Brain microvascular endothelial cell (primary cell): ENCODE results near the gene ABCG2.
"Not testable (repeated sequence)": the region's sequence is repeated elsewhere in the genome, so short reads cannot be mapped to it uniquely, and the experiment has no call there.

Source experiments
- DNase-seq: peaks from one replicate; pipeline ENCODE4 v3.0.0-alpha.2; 2020
- H3K27ac ChIP-seq: fragments of 250-450 bp; sonication (Bioruptor Pico); 2 replicates; pipeline ENCODE4 v1.5.1; 2020; ENCODE audit warnings: mild to moderate bottlenecking, moderate library complexity
- H3K27me3 ChIP-seq: fragments of 250-450 bp; sonication (Bioruptor Pico); replicated peaks from 2 replicates; pipeline ENCODE4 v1.5.1; 2020; ENCODE audit warnings: mild to moderate bottlenecking
- H3K36me3 ChIP-seq: fragments of 250-450 bp; sonication (Bioruptor Pico); replicated peaks from 2 replicates; pipeline ENCODE4 v1.5.1; 2020; ENCODE audit warnings: mild to moderate bottlenecking
- H3K4me3 ChIP-seq: 2 replicates; pipeline ENCODE4 v1.5.1; 2011; ENCODE audit warnings: low read depth, mild to moderate bottlenecking, control low read depth, low read length, moderate library complexity
- in situ Hi-C: cut with HindIII; loops from 2 replicates; pipeline ENCODE4 v1.10.0; 2017; ENCODE audit warnings: low sequenced_read_pairs, low pct_ligation_motif_present
- TF ChIP-seq, protein P1 (sequence below): IDR thresholded peaks from 2 replicates; pipeline ENCODE4 v1.5.1; 2011; ENCODE audit warnings: low read depth, mild to moderate bottlenecking, moderate library complexity, low read length, control low read depth, inconsistent platforms; ENCODE audit errors: missing control alignments

ABCG2 gene

DNA sequence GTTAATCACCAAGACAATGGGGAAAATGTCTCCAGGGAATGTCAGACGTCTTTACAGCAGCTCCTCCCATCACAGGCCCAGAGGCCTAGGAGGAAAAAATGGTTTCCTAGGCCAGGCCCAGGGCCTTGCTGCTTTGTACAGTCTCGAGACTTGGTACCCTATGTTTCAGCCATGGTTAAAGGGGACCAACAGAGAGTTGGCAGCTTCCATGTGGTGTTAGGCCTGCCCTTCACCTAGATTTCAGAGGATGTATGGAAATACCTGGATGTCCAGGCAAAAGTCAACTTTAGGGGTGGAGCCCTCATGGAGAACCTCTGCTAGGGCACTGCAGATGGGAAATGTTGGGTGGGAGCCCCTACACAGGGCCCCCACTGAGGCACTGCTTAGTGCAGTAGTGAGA, 38.5 kb downstream of the ABCG2 start:
- TF ChIP-seq, protein P1, sequence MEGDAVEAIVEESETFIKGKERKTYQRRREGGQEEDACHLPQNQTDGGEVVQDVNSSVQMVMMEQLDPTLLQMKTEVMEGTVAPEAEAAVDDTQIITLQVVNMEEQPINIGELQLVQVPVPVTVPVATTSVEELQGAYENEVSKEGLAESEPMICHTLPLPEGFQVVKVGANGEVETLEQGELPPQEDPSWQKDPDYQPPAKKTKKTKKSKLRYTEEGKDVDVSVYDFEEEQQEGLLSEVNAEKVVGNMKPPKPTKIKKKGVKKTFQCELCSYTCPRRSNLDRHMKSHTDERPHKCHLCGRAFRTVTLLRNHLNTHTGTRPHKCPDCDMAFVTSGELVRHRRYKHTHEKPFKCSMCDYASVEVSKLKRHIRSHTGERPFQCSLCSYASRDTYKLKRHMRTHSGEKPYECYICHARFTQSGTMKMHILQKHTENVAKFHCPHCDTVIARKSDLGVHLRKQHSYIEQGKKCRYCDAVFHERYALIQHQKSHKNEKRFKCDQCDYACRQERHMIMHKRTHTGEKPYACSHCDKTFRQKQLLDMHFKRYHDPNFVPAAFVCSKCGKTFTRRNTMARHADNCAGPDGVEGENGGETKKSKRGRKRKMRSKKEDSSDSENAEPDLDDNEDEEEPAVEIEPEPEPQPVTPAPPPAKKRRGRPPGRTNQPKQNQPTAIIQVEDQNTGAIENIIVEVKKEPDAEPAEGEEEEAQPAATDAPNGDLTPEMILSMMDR: no peak
- in situ Hi-C loops: no loop called here
- H3K27ac ChIP-seq: no peak overlapping the region

DNA sequence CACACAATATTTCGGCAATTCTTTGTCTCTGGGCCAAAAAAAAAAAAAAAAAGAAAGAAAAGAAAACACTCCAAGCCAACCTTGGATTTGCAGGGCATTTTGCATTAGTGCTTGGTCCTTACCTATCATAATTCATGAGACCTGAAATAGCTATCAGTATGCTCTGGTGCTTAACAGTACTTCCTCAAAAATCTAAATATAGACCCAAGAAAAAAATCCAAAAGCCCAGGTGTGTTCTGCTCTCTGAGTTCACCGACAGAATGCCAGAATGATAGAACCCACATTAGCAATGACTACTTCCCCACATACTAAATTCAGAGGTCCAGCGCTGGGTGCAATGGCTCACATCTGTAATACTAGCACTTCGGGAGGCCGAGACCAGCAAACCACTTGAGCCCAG, 42.9 kb downstream of the ABCG2 start:
- in situ Hi-C loops: no loop called here
- no peak for DNase-seq
- TF ChIP-seq, protein P1: no peak

More for the DNA sequence above, 38.5 kb downstream of the ABCG2 start:
- Histone ChIP-seq H3K36me3 (no peaks in the 10 kb centered on the region), H3K4me3 (no peak overlapping the region), H3K27me3 (no peaks in the 10 kb centered on the region)
- DNase-seq: no peak

DNA sequence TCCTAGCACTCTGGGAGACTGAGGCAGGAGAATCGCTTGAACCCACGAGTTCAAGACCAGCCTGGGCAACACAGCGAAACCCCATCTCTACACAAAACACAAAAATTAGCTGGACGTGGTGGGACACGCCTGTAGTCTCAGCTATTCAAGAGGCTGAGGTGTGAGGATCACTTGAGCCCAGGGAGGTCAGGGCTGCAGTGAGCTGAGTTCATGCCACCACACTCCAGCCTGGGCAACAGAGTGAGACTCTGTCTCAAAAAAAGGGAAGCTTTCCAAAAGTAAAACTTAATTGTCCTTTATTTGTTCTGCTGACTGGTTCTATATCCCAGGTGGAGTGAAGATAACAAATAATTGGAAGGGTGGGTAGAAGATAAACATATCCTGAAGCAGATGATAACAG, 45.6 kb downstream of the ABCG2 start:
- H3K27ac ChIP-seq: no peak overlapping the region
- H3K27me3 ChIP-seq: no peaks in the 10 kb centered on the region
- TF ChIP-seq, protein P1: no peak
- H3K36me3 ChIP-seq: no peaks in the 10 kb centered on the region
- in situ Hi-C loops: no loop called here
- DNase-seq: no peak
- no peak overlapping the region for H3K4me3 ChIP-seq

More for the DNA sequence above, 42.9 kb downstream of the ABCG2 start:
- no peaks in the 10 kb centered on the region for H3K36me3 ChIP-seq
- H3K27ac ChIP-seq: no peak overlapping the region
- H3K27me3 ChIP-seq: no peaks in the 10 kb centered on the region
- H3K4me3 ChIP-seq: no peak overlapping the region

DNA sequence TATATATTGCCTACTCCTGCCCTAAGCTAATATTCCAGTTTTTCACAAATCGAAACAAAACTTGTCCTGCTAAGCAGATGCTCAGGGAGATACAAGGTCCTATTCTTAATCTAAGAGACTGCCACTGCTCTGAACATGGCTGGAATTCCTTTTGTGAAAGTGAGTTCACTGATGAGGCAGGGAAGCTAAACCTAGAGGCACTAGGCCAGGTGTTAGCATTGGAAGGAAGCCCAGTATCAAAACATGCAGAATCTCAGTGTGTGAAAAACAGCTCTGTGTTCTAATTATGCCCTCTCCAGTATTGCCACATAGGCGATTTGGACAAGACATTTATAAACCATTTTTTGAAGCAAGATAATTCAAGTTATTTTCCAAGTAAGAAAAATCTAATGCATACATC, 47.6 kb downstream of the ABCG2 start:
- in situ Hi-C loops: no loop called here

DNA sequence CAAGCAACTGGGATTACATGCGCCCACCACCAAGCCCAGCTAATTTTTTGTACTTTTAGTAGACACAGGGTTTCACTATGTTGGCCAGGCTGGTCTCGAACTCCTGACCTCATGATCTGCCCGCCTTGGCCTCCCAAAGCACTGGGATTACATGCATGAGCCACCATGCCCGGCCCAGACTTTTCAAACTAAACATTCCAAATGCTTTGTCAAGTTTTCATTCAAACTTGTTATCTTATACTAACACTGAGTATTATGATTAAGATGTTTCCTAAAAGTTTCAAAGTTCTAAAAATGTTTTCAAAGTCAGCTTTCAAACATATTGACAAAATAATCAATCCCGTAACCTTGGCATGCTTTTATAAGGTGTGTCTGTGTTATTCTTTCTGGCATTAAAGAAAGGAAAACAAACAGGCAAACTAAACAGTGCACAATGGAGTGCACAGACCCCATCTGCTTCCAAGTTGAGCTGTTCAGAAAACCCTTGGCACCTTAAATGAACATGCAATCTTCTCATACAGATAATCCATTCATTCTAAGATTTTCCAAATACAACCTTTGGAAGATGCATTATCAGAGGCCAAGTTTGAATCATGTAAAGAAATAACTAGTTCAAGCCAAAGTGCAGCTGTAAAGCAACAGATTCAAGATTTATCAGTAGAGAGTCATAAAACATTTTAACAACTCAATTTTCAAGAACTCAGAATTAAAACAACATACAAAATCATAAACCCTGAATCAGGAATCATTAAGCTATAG, 49.1 kb downstream of the ABCG2 start:
- TF ChIP-seq, protein P1: no peak
- Histone ChIP-seq H3K27me3 (no peaks in the 10 kb centered on the region), H3K36me3 (no peaks in the 10 kb centered on the region), H3K27ac (no peak overlapping the region), H3K4me3 (no peak overlapping the region)
- in situ Hi-C loops: no loop called here
- DNase-seq: no peak

More for the DNA sequence above, 47.6 kb downstream of the ABCG2 start:
- no peak for DNase-seq
- TF ChIP-seq, protein P1: no peak
- Histone ChIP-seq H3K27me3 (no peaks in the 10 kb centered on the region), H3K36me3 (no peaks in the 10 kb centered on the region), H3K27ac (no peak overlapping the region), H3K4me3 (no peak overlapping the region)

DNA sequence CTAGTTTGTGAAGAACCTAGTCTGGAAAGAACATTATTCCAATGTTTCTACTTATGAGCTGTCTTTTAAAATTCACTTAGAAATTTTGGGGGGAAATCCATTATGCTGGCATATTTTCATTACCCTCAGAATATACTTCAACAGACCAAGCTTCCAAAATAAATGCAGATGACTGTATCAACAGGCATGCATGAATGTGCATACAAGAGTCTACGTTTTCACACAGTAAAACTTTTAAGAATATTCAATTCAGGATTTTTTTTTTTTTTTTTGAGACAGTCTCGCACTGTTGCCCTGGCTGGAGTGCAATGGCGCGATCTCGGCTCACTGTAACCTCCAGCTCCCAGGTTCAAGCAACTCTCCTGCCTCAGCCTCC, 49.7 kb downstream of the ABCG2 start:
- in situ Hi-C loops: no loop called here
- H3K4me3 ChIP-seq: no peak overlapping the region
- no peak for DNase-seq
- no peaks in the 10 kb centered on the region for H3K36me3 ChIP-seq
- TF ChIP-seq, protein P1: no peak
- H3K27ac ChIP-seq: no peak overlapping the region
- no peaks in the 10 kb centered on the region for H3K27me3 ChIP-seq

DNA sequence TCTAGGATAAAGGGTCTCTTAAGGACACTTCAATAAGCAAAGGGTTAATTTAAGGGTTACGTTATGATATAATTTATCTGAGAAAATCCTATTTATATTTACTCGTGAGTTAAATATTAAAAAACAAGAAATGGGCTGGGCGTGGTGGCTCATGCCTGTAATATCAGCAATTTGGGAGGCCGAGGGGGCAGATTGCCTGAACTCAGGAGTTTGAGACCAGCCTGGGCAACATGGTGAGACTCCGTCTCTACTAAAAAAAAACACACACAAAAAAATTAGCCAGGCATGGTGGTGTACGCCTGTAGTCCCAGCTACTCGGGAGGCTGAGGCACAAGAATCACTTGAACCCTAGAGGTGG, 50.4 kb downstream of the ABCG2 start:
- H3K27ac ChIP-seq, in situ Hi-C loops, DNase-seq, H3K27me3 ChIP-seq, H3K36me3 ChIP-seq, H3K4me3 ChIP-seq: not testable (repeated sequence)
